Liver (tissue), 3 donors: ENCODE measurements around the gene CD28.

ENCODE experiments used
- CTCF ChIP-seq: fragments of 150-350 bp; IDR thresholded peaks from 2 replicates; pipeline ENCODE4 v1.5.1; 2017; ENCODE audit warnings: improper control_type of control experiment, low read depth, low read length; ENCODE audit not compliant: missing input control
- EGR1 ChIP-seq, 2 donors: IDR thresholded peaks; 2 replicates each; pipeline ENCODE4 v1.6.1; 2016 to 2018; ENCODE audit warnings: antibody characterized with exemption in 2 of 2, low read depth in 2 of 2
- GABPA ChIP-seq, 2 donors: IDR thresholded peaks in 1 of 2; conservative IDR thresholded peaks in 1 of 2; 2 replicates each; pipeline ENCODE4 v1.6.1; 2016; ENCODE audit warnings: antibody characterized with exemption in 2 of 2, mild to moderate bottlenecking in 1 of 2, moderate library complexity in 1 of 2
- HNF4A ChIP-seq, 2 donors: conservative IDR thresholded peaks; 2 replicates each; pipeline ENCODE4 v1.6.1; 2016; ENCODE audit warnings: antibody characterized with exemption in 2 of 2, mild to moderate bottlenecking in 2 of 2
- HNF4G ChIP-seq: IDR thresholded peaks from 2 replicates; pipeline ENCODE4 v1.6.1; 2016; ENCODE audit warnings: antibody characterized with exemption
- MAX ChIP-seq: IDR thresholded peaks from 2 replicates; pipeline ENCODE4 v1.6.1; 2016; ENCODE audit warnings: antibody characterized with exemption
- REST ChIP-seq: IDR thresholded peaks from 2 replicates; pipeline ENCODE4 v1.6.1; 2016; ENCODE audit warnings: antibody characterized with exemption, mild to moderate bottlenecking
- RXRA ChIP-seq, 2 donors: IDR thresholded peaks; 2 replicates each; pipeline ENCODE4 v1.6.1; 2017 to 2018; ENCODE audit warnings: antibody characterized with exemption in 2 of 2, mild to moderate bottlenecking in 1 of 2
- YY1 ChIP-seq: IDR thresholded peaks from 2 replicates; pipeline ENCODE4 v1.6.1; 2016; ENCODE audit warnings: antibody characterized with exemption, mild to moderate bottlenecking
- donor health status: healthy.
- donor health status: healthy.

- TF ChIP-seq CTCF = no peak
- no peak for TF ChIP-seq YY1
- no peak for TF ChIP-seq HNF4A (conservative IDR thresholded peaks at IDR 0.05)
- no peak for TF ChIP-seq RXRA (IDR thresholded peaks at IDR 0.05)
- TF ChIP-seq REST = no peak
- no peak for TF ChIP-seq EGR1 (IDR thresholded peaks at IDR 0.05; ENCODE audit: low read depth in 2 of 2)
- TF ChIP-seq GABPA (IDR thresholded peaks at IDR 0.05 in 1 of 2, conservative IDR thresholded peaks at IDR 0.05 in 1 of 2) = no peak
- TF ChIP-seq MAX = no peak
- TF ChIP-seq HNF4G = no peak
These were observed 20.5 kb upstream of the CD28 start for GRCh38 chr2:203685789-203686420.
